ENCODE measurements around the gene ZNF655.

GRCh38 chr7:99623091-99623693 is 64.8 kb downstream of the ZNF655 start:
- TF ChIP-seq POLR2A (IDR thresholded peaks at IDR 0.05): no peak
- no peak for TF ChIP-seq EP300 (IDR thresholded peaks at IDR 0.05)
- no peak for TF ChIP-seq CTCF (IDR thresholded peaks at IDR 0.05)

Data from ovary (tissue), 3 donors.